ENCODE data around the gene IFIT1B. TPM values are rescaled to one million over a fixed set of nuclear protein-coding genes. Genes with fewer than 3 reads are reported as not detected.

Gene IFIT1B
- total RNA-seq, 3 donors from 2014 or later (not counting 1 experiment from before 2014, with no cell fraction given), result not detected

GRCh38 chr10:89342206-89342958 lies 35.5 kb upstream of the IFIT1B start:
- WGBS (ENCODE audit: insufficient coverage), result 85% methylated on average over 3 of the region's 3 CpGs
- Mint-ChIP-seq H3K27ac (no peak overlapping the region), H3K27me3 (ENCODE audit: low read depth in 2 of 2) (peaks cover 19 to 48% of the 10 kb centered on the region in 2 donors), H3K36me3 (peaks cover 17% of the 10 kb centered on the region), H3K4me1 (peaks cover 4 to 5% of the 10 kb centered on the region in 2 donors), H3K9me3 (no peaks in the 10 kb centered on the region), H3K4me3 (no peak overlapping the region)
- H3K4me3 ChIP-seq (ENCODE audit: low read length), result no peak overlapping the region
- H3K36me3 ChIP-seq (ENCODE audit: control insufficient read depth, insufficient read depth, low read length), result peaks cover 3% of the 10 kb centered on the region
- peaks cover 3% of the 10 kb centered on the region for H3K27me3 ChIP-seq (ENCODE audit: control insufficient read depth, insufficient read depth, low read length)
- DNase-seq (no peak), ATAC-seq (no peak)
- TF ChIP-seq CTCF (IDR thresholded peaks at IDR 0.05), result no peak
- intact Hi-C loops (cut with micrococcal nuclease), result no loop called here
- no peaks in the 10 kb centered on the region for H3K9me3 ChIP-seq (ENCODE audit: control insufficient read depth, insufficient read depth, low read length)
- no peaks in the 10 kb centered on the region for H3K4me1 ChIP-seq (ENCODE audit: control insufficient read depth, insufficient read depth, low read length)
- H3K27ac ChIP-seq (ENCODE audit: low read length), result no peak overlapping the region

GRCh38 chr10:89343089-89343767 lies 34.6 kb upstream of the IFIT1B start:
- Mint-ChIP-seq H3K9me3 (no peaks in the 10 kb centered on the region), H3K36me3 (peaks cover 17% of the 10 kb centered on the region), H3K4me3 (no peak overlapping the region), H3K27me3 (ENCODE audit: low read depth in 2 of 2) (peaks cover 19 to 48% of the 10 kb centered on the region in 2 donors), H3K4me1 (peaks cover 4 to 5% of the 10 kb centered on the region in 2 donors), H3K27ac (no peak overlapping the region)
- Histone ChIP-seq H3K27me3 (ENCODE audit: control insufficient read depth, insufficient read depth, low read length) (peaks cover 3% of the 10 kb centered on the region), H3K9me3 (ENCODE audit: control insufficient read depth, insufficient read depth, low read length) (no peaks in the 10 kb centered on the region), H3K27ac (ENCODE audit: low read length) (no peak overlapping the region), H3K36me3 (ENCODE audit: control insufficient read depth, insufficient read depth, low read length) (peaks cover 3% of the 10 kb centered on the region), H3K4me3 (ENCODE audit: low read length) (no peak overlapping the region), H3K4me1 (ENCODE audit: control insufficient read depth, insufficient read depth, low read length) (no peaks in the 10 kb centered on the region)
- intact Hi-C loops (cut with micrococcal nuclease), result no loop called here
- ATAC-seq (no peak), DNase-seq (no peak)
- no peak for TF ChIP-seq CTCF (IDR thresholded peaks at IDR 0.05)
- 94% methylated on average over 5 of the region's 5 CpGs for WGBS (ENCODE audit: insufficient coverage)

- H3K27me3 ChIP-seq (ENCODE audit: control insufficient read depth, insufficient read depth, low read length), result peaks cover 3% of the 10 kb centered on the region
- intact Hi-C loops (cut with micrococcal nuclease), result no loop called here
- Mint-ChIP-seq H3K4me1 (peaks cover 4 to 5% of the 10 kb centered on the region in 2 donors), H3K36me3 (peaks cover 10% of the 10 kb centered on the region), H3K27me3 (ENCODE audit: low read depth in 2 of 2) (peaks cover 16 to 49% of the 10 kb centered on the region in 2 donors), H3K27ac (no peak overlapping the region), H3K9me3 (no peaks in the 10 kb centered on the region), H3K4me3 (no peak overlapping the region)
- H3K27ac ChIP-seq (ENCODE audit: low read length), result no peak overlapping the region
- ATAC-seq (no peak), DNase-seq (no peak)
- H3K4me3 ChIP-seq (ENCODE audit: low read length), result no peak overlapping the region
- no peaks in the 10 kb centered on the region for H3K9me3 ChIP-seq (ENCODE audit: control insufficient read depth, insufficient read depth, low read length)
- H3K36me3 ChIP-seq (ENCODE audit: control insufficient read depth, insufficient read depth, low read length), result peaks cover 3% of the 10 kb centered on the region
- no peak for TF ChIP-seq CTCF (IDR thresholded peaks at IDR 0.05)
- no peaks in the 10 kb centered on the region for H3K4me1 ChIP-seq (ENCODE audit: control insufficient read depth, insufficient read depth, low read length)
- 80% methylated on average over 2 of the region's 2 CpGs for WGBS (ENCODE audit: insufficient coverage)
Observed at GRCh38 chr10:89344156-89344555, 33.7 kb upstream of the IFIT1B start.
